ENCODE data around the gene EML2.

EML2 gene

DNA sequence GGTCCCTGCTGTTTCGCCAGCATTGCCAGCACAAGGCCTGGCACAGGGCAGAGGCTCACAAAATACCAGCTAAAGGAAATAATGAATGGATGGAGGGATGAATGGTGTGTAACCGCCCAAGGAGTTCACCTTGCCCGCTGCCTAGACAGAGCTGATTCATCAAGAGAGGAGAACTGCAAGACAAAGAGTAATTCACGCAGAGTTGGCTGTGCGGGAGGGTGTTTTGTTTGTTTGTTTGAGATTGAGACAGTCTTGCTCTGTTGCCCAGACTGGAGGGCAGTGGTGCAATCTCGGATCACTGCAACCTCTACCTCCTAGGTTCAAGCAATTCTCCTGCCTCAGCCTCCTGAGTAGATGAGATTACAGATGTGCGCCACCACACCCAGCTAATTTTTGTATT, 57.6 kb downstream of the EML2 start:
- DNase-seq, result no peak

DNA sequence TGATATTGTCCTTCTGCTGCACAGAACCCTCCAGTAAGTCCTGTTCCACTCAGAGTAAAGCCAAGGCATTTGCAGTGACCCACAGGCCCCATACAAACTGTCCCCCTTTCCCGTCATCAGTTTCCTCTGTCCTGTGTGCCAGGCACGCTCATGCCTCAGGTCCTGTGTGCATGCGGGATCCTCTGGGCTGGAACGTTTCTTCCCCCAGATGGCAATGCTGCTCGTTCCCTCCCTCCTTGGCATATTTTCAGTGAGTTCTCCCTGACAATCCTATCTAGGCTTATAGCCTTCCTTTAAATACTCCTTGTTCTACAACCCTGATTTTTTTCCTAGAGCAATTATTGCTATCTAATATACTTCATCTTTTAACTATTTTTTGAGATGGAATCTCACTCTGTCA, 60.3 kb downstream of the EML2 start:
- no peak for DNase-seq

DNA sequence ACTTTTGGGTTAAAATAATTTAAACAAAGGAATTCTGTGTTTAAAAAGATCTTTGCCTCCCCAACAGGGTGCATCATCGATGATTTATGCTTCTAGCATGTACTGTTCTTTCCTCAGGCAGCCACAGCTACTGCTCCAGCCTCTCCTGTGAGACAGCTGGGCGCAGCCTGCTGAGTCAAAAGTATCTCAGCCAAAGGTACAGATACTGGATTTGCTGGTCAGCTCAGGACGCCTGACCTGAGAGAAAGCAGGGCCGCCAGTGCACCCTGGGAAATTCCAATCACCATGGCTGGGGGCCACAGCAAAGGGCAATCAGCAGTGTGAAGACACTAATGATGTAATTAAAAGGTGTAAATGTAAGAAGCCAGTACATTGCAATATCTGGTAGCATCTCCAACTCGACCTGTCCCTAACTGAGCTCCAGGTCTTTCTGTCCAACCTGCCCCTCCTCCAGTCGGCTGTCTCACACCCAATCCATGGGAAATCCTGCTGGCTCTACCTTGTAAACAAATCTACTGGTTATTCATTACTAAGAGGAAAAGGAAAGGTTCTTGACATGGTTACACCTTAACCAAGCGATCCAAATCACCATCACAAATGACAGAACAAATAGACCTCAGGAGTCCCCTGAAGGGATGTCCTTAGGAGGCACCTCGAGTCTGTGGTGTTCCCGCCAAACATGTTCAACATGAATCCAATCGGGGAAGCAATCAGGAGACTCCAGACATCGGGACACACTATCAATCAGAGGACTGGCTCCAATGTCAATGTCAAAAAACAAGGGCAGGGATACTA, 61.9 kb downstream of the EML2 start:
- no peak for DNase-seq

DNA sequence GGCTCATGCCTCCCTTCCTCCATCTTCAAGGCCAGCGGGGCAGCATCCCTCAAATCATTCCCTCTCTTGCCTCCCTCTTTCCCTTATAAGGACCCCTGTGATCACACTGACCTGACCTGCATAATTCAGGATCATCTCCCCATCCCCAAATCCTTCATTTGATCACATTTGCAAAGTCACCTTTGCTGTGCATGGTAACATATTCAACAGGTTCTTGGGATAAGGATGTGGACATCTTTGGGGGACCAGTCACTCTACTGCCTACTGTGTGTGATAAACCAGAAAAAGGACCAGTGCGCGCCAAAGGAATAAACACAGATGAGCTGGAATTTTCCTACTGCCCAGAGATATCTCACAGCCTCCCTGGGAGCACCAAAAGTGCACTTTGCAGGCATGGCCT, 62.5 kb downstream of the EML2 start:
- DNase-seq, result no peak

DNA sequence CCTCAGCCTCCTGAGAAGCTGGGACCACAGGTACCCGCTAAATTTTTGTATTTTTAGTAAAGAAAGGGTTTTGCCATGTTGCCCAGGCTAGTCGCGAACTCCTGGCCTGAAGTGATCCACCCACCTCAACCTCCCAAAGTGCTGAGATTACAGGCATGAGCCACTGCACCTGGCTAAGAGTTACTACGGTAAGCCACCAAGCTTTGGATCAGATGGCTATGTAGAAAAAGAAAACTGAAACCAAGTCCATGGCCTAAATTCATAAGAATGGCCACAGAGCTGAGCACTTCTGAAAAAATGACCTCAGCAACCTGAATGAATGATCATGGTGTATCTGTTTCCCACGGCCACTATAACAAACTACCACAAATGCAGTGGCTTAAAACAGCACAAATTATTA, 64.0 kb downstream of the EML2 start:
- DNase-seq, result no peak

DNA sequence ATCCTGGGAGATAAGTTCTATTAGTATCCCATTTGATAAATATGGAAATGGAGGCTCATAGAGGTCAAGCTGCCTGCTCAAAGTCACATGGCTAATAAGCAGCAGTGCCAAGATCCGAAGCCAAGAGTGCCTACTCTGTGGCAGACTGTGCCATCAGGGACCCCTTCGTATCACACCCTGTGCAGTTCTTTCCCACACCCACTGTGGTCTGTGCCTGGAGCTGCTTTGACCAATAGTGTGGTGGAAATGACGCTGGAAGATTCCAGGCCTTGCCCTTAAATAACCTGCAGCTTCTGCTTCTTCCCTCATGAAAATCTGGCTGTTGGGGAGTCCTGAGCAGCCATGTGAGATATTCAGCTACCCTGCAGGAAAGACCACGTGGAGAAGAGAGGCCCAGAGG, 64.7 kb downstream of the EML2 start:
- no peak for DNase-seq

DNA sequence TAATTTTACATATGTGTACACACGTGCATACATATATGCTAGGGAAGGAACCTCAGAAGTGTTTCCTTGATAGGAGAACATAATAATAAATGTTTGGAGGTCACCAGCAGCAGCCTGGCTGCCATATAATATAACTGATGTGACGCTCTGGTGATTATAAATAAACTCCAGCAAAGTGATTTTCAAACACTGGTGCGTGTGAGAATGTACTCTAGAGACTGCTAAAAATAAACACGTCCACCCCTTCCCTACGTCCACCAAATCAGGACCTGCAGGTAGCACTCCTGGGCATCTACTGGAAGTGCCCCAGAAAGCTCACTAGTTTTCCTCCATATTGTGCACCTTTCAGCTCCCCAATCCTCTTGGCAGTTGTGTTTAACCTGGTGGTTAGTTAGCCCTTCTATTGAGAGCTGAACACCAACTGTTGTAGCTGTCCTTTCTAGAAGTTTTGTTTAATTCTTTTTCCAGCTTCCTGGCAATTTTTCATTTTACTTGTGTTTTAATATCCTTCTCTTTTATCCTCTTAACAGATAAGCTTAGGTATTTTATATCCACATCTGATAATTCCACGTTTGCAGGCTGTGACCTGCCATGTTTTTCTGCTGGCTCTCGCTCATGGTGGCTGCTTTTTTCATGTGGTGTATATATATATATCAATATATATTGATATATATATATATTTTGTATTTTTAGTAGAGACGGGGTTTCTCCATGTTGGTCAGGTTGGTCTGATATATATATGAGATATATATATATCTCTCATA, 67.6 kb downstream of the EML2 start:
- DNase-seq, result no peak

DNA sequence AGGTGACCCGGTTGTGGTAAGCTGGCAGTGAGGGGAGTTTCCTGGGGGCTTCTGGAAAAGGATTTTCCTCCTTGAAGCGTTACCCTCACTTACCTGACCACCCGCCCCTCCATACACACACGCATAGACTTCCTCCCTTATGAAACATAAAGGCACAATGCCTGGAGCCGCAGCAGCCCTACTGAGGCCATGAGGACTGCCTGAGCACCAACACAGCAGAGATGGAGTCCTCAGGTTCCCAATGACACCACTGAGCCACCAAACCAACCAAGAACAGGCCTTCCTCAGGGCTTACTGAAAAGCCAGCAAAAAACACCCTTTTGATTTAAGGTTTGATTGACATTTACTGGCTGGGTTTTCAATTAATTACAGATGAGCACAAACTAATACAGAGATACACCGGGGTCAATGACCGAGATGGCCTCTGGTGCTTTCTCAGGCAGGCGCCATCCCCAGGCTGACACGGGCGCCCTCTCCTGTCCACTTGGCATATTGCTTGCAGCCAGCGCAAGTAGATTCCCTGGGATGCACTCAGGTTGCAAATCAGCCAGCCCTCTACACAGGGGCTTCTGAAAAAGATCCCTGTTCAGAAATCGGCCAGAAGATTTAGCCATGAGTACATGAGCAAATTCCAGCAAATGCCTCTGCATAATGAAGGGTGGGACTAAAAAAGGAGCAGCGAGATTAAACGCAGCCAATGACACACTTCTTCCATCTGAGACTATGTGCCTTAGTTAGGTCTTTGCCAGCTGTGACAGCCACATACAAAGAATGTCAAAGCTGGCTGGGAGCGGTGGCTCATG, 69.4 kb downstream of the EML2 start:
- no peak for DNase-seq

DNA sequence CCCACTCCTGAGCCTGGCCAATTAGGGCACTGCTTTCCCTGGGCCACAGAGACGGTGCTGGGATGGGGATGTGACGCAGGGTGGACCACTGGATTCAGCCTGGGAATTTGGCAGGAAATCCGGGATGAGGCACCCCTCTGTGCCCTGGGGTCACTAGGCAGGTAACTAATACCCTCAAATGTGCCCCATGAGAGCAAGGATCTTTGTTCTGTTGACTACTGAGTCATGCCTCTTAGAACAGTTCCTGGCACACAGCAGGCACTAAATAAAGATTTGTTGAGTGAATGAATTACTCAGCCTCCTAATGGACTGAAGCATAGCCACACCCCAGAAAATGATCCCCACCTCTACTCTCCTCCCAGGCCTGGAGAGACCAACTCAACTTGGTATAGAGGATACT, 70.5 kb downstream of the EML2 start:
- DNase-seq, result no peak

DNA sequence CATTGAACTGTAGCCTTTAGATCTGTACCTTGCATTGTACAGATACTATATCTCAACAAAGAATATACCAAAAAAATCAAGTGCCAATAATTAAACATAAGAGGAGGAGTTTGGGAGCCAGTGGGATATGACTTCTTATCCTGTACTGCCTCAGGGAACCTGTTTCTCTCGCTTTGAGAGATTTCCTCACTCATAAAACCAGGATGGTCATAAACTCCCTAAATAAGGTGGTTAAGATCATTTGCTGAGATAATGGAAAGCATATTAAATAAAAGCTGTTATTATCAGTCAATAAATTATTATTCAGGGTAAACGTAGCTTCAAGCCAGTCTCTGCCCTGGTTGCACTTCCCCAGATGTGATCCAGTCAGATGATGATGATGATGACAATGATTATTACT, 71.6 kb downstream of the EML2 start:
- DNase-seq, result no peak

DNA sequence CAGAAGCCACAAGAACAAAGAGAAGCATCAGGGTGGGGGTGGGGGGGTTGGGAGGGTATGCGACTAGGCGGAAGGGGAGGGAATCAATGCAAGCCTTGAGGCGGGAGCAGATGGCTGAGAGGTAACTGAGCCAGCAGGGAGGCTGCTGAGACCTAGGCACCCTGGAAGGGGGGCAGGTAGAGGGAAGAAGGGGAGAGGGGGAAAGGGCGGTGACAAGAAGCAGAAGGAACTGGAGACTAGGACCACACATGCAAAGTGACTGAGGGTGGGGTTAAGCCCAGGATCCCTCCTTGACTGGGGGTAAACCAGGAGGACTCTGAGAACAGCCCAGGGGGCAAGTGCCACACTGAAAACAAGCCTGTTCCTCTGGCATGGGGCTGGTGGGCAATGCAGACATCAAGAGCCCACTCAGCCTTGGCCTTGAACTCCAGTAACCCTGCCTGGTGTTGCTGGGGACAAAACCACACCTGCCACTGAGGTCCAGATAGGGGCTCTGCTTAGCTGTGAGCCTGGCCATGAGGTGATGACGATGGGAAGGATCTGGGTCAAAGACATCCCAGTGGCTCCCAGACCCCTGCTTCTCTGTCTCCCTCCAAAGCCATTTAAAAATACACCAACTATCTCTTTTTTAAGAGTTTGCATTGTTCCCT, 74.9 kb downstream of the EML2 start:
- DNase-seq, result no peak

DNA sequence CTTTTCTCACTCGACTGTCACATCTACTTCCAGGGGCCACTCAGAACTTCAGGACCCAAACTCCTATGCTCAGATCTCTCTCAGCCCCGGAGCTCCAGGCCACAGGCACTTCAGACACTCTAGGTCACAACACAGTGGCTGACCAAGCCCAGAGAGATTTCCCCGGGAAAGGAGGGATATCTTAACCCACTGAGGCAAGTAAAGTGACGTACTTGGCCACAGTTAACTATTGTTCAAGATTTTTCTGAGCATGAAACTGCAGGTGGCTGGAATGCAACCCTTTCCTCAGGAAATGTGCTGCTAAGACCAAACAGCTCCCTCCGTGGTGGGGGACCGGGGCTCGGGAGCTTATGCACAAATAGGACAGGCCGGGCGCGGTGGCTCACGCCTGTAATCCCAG, 78.5 kb downstream of the EML2 start:
- DNase-seq, result no peak

DNA sequence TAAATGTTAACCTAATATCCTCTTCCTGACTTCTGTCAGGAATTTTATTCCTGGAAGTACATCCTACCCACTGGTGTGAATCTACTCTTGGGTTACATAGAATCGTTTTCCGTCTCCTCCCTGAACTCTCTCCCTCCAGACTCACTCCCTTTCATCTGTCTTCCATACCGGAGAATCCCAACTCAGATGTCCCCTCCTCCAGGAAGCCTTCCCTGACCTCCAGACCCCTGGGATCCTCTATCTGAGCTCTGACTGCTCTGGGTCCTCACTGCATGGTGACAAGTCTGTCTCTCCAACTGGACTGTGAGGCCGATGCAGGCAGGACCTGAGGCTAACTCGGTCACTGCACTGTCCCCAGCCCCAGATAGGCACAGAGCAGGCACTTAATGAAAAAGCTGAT, 79.2 kb downstream of the EML2 start:
- DNase-seq, result no peak
